Keratinocyte (primary cell): ENCODE data around the gene BRCA2. TPM values are rescaled to one million over a fixed set of nuclear protein-coding genes. Genes with fewer than 3 reads are reported as not detected.

Source experiments
- DNase-seq: peaks from one replicate; pipeline ENCODE4 v3.0.0-alpha.2; 2011; ENCODE audit warnings: low read depth, missing footprints, low spot score
- FAIRE-seq: peaks from 2 replicates; lab custom pipeline; 2011; peaks lifted over from hg19 to GRCh38; lab: Jason Lieb, UNC
- H2AFZ ChIP-seq: 2 replicates; pipeline ENCODE4 v1.6.0; 2012; ENCODE audit warnings: low read length, control low read depth, inconsistent platforms; ENCODE audit not compliant: control insufficient read depth
- H3K27ac ChIP-seq: 2 replicates; pipeline ENCODE4 v1.5.1; 2011; ENCODE audit warnings: low read length; ENCODE audit not compliant: control insufficient read depth, insufficient read depth
- H3K27me3 ChIP-seq: 3 replicates; pipeline ENCODE4 v1.6.0; 2011; ENCODE audit warnings: low read length; ENCODE audit not compliant: control insufficient read depth, insufficient read depth; ENCODE audit errors: extremely low read depth
- H3K36me3 ChIP-seq, 2 experiments: 2 replicates in 1 of 2; 3 replicates in 1 of 2; pipeline ENCODE4 v1.5.1; 2011; ENCODE audit warnings: low read length in 2 of 2, mild to moderate bottlenecking in 1 of 2; ENCODE audit not compliant: control insufficient read depth in 2 of 2, insufficient read depth in 2 of 2; ENCODE audit errors: extremely low read depth in 1 of 2
- H3K4me1 ChIP-seq: 3 replicates; pipeline ENCODE4 v1.5.1; 2011; ENCODE audit warnings: low read length; ENCODE audit not compliant: control insufficient read depth, insufficient read depth; ENCODE audit errors: extremely low read depth
- H3K4me2 ChIP-seq: 3 replicates; pipeline ENCODE4 v1.6.0; 2011; ENCODE audit warnings: low read depth, low read length; ENCODE audit not compliant: control insufficient read depth, insufficient read depth; ENCODE audit errors: extremely low read depth
- H3K4me3 ChIP-seq, 3 experiments: fragments of 200-600 bp in 1 of 3; sonication (generic) in 1 of 3; 2 replicates in 2 of 3; 3 replicates in 1 of 3; pipeline ENCODE4 v1.5.1; 2011 to 2016; ENCODE audit warnings: low read length in 3 of 3, mild to moderate bottlenecking in 3 of 3, control low read depth in 2 of 3, inconsistent platforms in 1 of 3, low read depth in 1 of 3, mixed read lengths in 1 of 3, mixed run types in 1 of 3, moderate library complexity in 1 of 3; ENCODE audit not compliant: control insufficient read depth in 2 of 3, insufficient read depth in 2 of 3; ENCODE audit errors: extremely low read depth in 1 of 3
- H3K79me2 ChIP-seq: 2 replicates; pipeline ENCODE4 v1.6.0; 2012; ENCODE audit warnings: low read length; ENCODE audit not compliant: control insufficient read depth, insufficient read depth
- H3K9ac ChIP-seq: 3 replicates; pipeline ENCODE4 v1.6.0; 2011; ENCODE audit warnings: low read length; ENCODE audit not compliant: control insufficient read depth, insufficient read depth; ENCODE audit errors: extremely low read depth
- H3K9me1 ChIP-seq: 3 replicates; pipeline ENCODE4 v1.6.0; 2011; ENCODE audit warnings: low read length; ENCODE audit not compliant: control insufficient read depth, insufficient read depth; ENCODE audit errors: extremely low read depth
- H3K9me3 ChIP-seq: 2 replicates; pipeline ENCODE4 v1.5.1; 2012; ENCODE audit warnings: low read depth, low read length; ENCODE audit not compliant: control insufficient read depth
- H4K20me1 ChIP-seq: 3 replicates; pipeline ENCODE4 v1.6.0; 2011; ENCODE audit warnings: low read length; ENCODE audit not compliant: control insufficient read depth, insufficient read depth; ENCODE audit errors: extremely low read depth
- EZH2 ChIP-seq: IDR thresholded peaks from one replicate; pipeline ENCODE4 v1.6.1; 2012; ENCODE audit warnings: inconsistent platforms, mild to moderate bottlenecking, low read length, moderate library complexity
- dilution Hi-C: fragments of 300-500 bp; cut with MboI; formaldehyde crosslinking; loops from one replicate; pipeline ENCODE4 v1.7.0; 2020; ENCODE audit warnings: low sequenced_read_pairs; ENCODE audit not compliant: extremely low pct_ligation_motif_present
- polyA plus RNA-seq, 5 experiments: library from polyadenylated mRNA; depleted of rRNA in 3 of 5; stranded (reverse) in 3 of 5; stranded (forward) in 1 of 5; unstranded in 1 of 5; fragments of >200 nt; gene quantifications; 1 replicate in 1 of 5; 2 replicates in 3 of 5; 3 replicates in 1 of 5; pipeline versions ENCODE4 v1.2.1 to v1.2.3, GENCODE V29; 2011 to 2012; ENCODE audit warnings: missing spikeins in 2 of 5, low read depth in 1 of 5, low replicate concordance in 1 of 5
- TF ChIP-seq, protein P1 (sequence below), 3 experiments: IDR thresholded peaks in 1 of 3; conservative IDR thresholded peaks in 1 of 3; optimal IDR thresholded peaks in 1 of 3; 2 replicates in 2 of 3; 3 replicates in 1 of 3; pipeline versions ENCODE3 to v1.5.1; 2011; ENCODE audit warnings: low read length in 3 of 3, mild to moderate bottlenecking in 3 of 3, moderate library complexity in 2 of 3, control low read depth in 1 of 3, inconsistent platforms in 1 of 3; ENCODE audit not compliant: insufficient read depth in 2 of 3; ENCODE audit errors: extremely low read depth in 1 of 3

Gene BRCA2
- polyA plus RNA-seq, 1 donor (not counting 4 experiments of a cell fraction or from before 2014, with no cell fraction given): 2.4 TPM

DNA sequence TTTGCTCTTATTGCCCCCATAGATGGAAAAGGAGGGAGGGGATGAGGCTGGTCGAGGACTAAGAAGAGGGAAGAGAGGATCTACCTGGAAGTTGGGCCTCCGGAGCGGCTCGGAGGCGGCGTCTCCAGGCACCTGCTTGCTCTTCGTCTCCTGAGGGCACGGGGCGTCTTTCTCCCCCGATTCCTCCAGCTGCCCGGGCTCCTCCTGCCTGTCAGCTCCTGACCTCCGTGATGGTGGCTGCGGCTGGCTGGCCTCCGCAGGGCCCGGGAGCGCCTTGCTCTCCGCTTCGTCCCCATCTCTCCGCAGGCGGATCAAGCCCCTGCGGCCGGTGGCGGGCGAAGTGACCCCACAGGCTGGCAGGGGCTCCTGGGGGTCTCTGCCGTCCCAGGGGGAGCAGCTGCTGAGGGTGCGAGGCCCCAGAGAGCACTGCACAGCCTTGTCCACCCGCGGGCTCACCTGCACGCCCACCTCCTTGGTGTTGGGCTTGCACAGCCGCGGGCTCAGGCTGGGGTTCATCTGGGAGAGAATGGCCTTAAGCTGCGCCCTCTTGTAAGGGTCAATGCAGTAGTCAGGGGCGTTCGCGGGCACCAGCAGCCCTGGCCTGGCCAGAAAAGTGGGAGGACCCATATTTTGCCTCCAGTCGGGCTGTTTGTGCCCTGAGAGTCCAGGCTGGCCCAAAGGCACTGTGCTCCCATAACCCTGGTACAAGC is 4.0 kb upstream of the BRCA2 start:
- TF ChIP-seq, protein P1, sequence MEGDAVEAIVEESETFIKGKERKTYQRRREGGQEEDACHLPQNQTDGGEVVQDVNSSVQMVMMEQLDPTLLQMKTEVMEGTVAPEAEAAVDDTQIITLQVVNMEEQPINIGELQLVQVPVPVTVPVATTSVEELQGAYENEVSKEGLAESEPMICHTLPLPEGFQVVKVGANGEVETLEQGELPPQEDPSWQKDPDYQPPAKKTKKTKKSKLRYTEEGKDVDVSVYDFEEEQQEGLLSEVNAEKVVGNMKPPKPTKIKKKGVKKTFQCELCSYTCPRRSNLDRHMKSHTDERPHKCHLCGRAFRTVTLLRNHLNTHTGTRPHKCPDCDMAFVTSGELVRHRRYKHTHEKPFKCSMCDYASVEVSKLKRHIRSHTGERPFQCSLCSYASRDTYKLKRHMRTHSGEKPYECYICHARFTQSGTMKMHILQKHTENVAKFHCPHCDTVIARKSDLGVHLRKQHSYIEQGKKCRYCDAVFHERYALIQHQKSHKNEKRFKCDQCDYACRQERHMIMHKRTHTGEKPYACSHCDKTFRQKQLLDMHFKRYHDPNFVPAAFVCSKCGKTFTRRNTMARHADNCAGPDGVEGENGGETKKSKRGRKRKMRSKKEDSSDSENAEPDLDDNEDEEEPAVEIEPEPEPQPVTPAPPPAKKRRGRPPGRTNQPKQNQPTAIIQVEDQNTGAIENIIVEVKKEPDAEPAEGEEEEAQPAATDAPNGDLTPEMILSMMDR (optimal IDR thresholded peaks at IDR 0.05 in 1 of 3, IDR thresholded peaks at IDR 0.05 in 1 of 3, conservative IDR thresholded peaks at IDR 0.05 in 1 of 3; ENCODE audit: extremely low read depth in 1 of 3, insufficient read depth in 2 of 3, low read length in 3 of 3): no peak
- no peak for TF ChIP-seq EZH2
- no peaks in the 10 kb centered on the region for H3K9me1 ChIP-seq
- no peak overlapping the region for H3K4me2 ChIP-seq
- peaks cover 5% of the 10 kb centered on the region for H3K79me2 ChIP-seq
- H3K4me1 ChIP-seq: peaks cover 6% of the 10 kb centered on the region
- DNase-seq (no peak), FAIRE-seq (no peak)
- dilution Hi-C loops: no loop called here
- H3K9me3 ChIP-seq: no peaks in the 10 kb centered on the region
- no peak overlapping the region for H3K9ac ChIP-seq
- no peak overlapping the region for H2AFZ ChIP-seq
- no peak overlapping the region for H3K27ac ChIP-seq
- no peaks in the 10 kb centered on the region for H3K36me3 ChIP-seq
- no peaks in the 10 kb centered on the region for H4K20me1 ChIP-seq
- no peaks in the 10 kb centered on the region for H3K27me3 ChIP-seq
- H3K4me3 ChIP-seq: no peak overlapping the region

DNA sequence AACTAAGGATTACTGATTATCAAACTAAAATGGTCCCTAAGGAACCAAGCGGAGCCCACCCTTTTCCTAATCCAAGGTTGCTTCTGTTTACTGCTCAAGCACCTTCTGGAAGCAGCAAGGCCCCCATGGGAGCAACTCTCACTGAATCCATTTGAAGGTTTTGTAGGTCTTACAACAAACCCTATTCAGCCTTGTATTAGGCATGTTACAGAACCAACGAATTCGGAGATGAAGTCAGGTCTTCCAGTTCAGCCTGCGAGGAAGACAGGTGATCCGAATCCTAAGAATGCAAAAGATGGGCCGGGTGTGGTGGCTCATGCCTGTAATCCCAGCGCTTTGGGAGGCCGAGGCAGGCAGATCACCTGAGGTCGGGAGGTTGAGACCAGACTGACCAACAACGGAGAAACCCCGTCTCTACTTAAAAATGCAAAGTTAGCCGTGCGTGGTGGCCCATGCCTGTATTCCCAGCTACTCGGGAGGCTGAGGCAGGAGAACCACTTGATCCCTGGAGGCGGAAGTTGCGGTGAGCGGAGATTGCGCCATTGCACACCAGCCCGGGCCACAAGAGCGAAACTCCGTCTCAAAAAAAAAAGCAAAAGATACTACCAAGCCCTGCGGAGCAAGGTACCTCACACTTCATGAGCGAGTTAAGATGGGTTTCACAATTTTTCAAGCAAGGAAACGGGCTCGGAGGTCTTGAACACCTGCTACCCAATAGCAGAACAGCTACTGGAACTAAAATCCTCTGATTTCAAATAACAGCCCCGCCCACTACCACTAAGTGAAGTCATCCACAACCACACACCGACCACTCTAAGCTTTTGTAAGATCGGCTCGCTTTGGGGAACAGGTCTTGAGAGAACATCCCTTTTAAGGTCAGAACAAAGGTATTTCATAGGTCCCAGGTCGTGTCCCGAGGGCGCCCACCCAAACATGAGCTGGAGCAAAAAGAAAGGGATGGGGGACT is 754 bp upstream of the BRCA2 start:
- H3K4me3 ChIP-seq: peak overlapping the region; percentile 93 to 98 (median 93)
- DNase-seq: no peak
- peak overlapping the region; percentile 99 for H2AFZ ChIP-seq
- H3K27ac ChIP-seq: peak overlapping the region; percentile 84
- H3K36me3 ChIP-seq: no peaks in the 10 kb centered on the region
- TF ChIP-seq EZH2: no peak
- TF ChIP-seq, protein P1 (optimal IDR thresholded peaks at IDR 0.05 in 1 of 3, IDR thresholded peaks at IDR 0.05 in 1 of 3, conservative IDR thresholded peaks at IDR 0.05 in 1 of 3; ENCODE audit: extremely low read depth in 1 of 3, insufficient read depth in 2 of 3, low read length in 3 of 3): no peak
- no peaks in the 10 kb centered on the region for H3K27me3 ChIP-seq
- H3K4me1 ChIP-seq: peaks cover 10% of the 10 kb centered on the region
- dilution Hi-C loops: no loop called here
- peak overlapping the region; percentile 95 for H3K4me2 ChIP-seq
- H4K20me1 ChIP-seq: no peaks in the 10 kb centered on the region
- FAIRE-seq: no peak
- H3K9me1 ChIP-seq: no peaks in the 10 kb centered on the region
- H3K9me3 ChIP-seq: no peaks in the 10 kb centered on the region
- H3K79me2 ChIP-seq: peaks cover 5% of the 10 kb centered on the region
- H3K9ac ChIP-seq: peak overlapping the region; percentile 93
